ENCODE results near the gene EIF4ENIF1.
A peak's percentile ranks its signal among the peaks of the same experiment; 100 is the strongest.
"Not testable (repeated sequence)": the region's sequence is repeated elsewhere in the genome, so short reads cannot be mapped to it uniquely, and the experiment has no call there.

The EIF4ENIF1 gene

GRCh38 chr22:31489632-31490495, at the start of gene EIF4ENIF1:
TSS of gene EIF4ENIF1 (minus strand) at chr22:31489842. CDS start at chr22:31488718, 1,124 bp downstream.
- DNase-seq: peak; percentile 49

GRCh38 chr22:31538815-31539214, 49.2 kb upstream of the EIF4ENIF1 start:
- no peak for DNase-seq

- DNase-seq: no peak
Observed at GRCh38 chr22:31537019-31537535, 47.4 kb upstream of the EIF4ENIF1 start.

- DNase-seq: no peak
Observed at GRCh38 chr22:31533374-31533773, 43.7 kb upstream of the EIF4ENIF1 start.

GRCh38 chr22:31532060-31532459, 42.4 kb upstream of the EIF4ENIF1 start:
- no peak for DNase-seq

- no peak for DNase-seq
Observed at GRCh38 chr22:31530823-31531195, 41.2 kb upstream of the EIF4ENIF1 start.

- no peak for DNase-seq
Observed at GRCh38 chr22:31526270-31526669, 36.6 kb upstream of the EIF4ENIF1 start.

- not testable (repeated sequence) for DNase-seq
Observed at GRCh38 chr22:31524132-31524531, 34.5 kb upstream of the EIF4ENIF1 start.

GRCh38 chr22:31520051-31520450, 30.4 kb upstream of the EIF4ENIF1 start:
- no peak for DNase-seq

GRCh38 chr22:31509061-31509762, 19.6 kb upstream of the EIF4ENIF1 start:
- DNase-seq: no peak

GRCh38 chr22:31508536-31508935, 18.9 kb upstream of the EIF4ENIF1 start:
- no peak for DNase-seq

GRCh38 chr22:31507517-31507916, 17.9 kb upstream of the EIF4ENIF1 start:
- not testable (repeated sequence) for DNase-seq

GRCh38 chr22:31504282-31504681, 14.6 kb upstream of the EIF4ENIF1 start:
- no peak for DNase-seq

- no peak for DNase-seq
Observed at GRCh38 chr22:31503211-31503964, 13.7 kb upstream of the EIF4ENIF1 start.

- no peak for DNase-seq
Observed at GRCh38 chr22:31501738-31502137, 12.1 kb upstream of the EIF4ENIF1 start.

- no peak for DNase-seq
Observed at GRCh38 chr22:31497148-31497938, 7.7 kb upstream of the EIF4ENIF1 start.

GRCh38 chr22:31496735-31497146, 7.1 kb upstream of the EIF4ENIF1 start:
- DNase-seq: no peak

GRCh38 chr22:31496007-31496734, 6.5 kb upstream of the EIF4ENIF1 start, which contains the start of gene SFI1:
TSS of gene SFI1 (plus strand) at chr22:31496536. CDS start at chr22:31508285, 11,749 bp downstream.
- peak; percentile 36 for DNase-seq

- no peak for DNase-seq
Observed at GRCh38 chr22:31495343-31495742, 5.7 kb upstream of the EIF4ENIF1 start.

- not testable (repeated sequence) for DNase-seq
Observed at GRCh38 chr22:31493355-31493754, 3.7 kb upstream of the EIF4ENIF1 start.

- no peak for DNase-seq
Observed at GRCh38 chr22:31492151-31492550, 2.5 kb upstream of the EIF4ENIF1 start.
